ENCODE data around the gene KLK10.

DNA sequence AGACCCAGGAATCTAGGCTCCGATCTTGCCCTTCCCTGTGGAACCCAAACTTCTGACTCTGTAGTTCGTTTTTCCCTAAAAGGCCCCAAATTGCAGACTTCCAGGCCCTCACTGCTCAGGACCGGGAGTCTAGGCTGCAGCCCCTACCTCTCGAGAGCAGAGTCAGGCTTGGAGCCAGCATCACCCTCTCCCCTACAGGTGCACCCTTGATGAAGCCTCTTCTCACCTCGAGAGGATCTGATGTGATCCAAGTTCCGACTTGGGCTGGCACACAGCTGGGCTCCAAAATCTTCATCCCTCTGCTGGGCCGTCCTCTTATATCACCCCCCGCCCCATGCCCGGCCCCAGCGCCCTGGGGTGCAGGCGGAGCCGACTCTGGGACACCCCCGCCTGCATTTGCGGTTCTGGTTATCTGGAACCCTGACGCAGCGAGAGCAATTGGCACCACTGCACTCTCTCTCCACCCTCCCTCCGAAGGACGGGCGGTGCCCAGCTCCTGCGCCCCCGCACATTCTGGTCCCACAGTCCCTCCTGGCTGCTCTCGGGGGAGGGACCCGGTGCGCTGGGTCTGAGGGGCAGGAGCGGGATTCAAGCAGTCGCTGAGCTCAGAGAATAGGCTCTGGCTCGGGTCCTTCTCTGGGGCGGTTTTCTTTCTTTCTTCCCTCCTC lies 35.8 kb downstream of the KLK10 start, which contains the start of gene KLK7:
- TF ChIP-seq ZFX (IDR thresholded peaks at IDR 0.05) (no peak), EZH2 (IDR thresholded peaks at IDR 0.05) (no peak), ATF3 (IDR thresholded peaks at IDR 0.05) (no peak), CTCF (IDR thresholded peaks at IDR 0.05 in 2 of 3, conservative IDR thresholded peaks at IDR 0.05 in 1 of 3; ENCODE audit: borderline replicate concordance in 1 of 3, insufficient read depth in 1 of 3, low read depth in 2 of 3, low read length in 2 of 3) (no peak), ZBTB33 (IDR thresholded peaks at IDR 0.05; ENCODE audit: extremely low read depth, insufficient replicate concordance, low read length) (no peak), POLR2AphosphoS5 (IDR thresholded peaks at IDR 0.05; ENCODE audit: low read depth, low read length) (peak; percentile 26; the same call in 1 of the 2 replicates), CBX3 (IDR thresholded peaks at IDR 0.05; ENCODE audit: low read depth) (no peak), JUND (IDR thresholded peaks at IDR 0.05) (no peak), TCF7L2 (IDR thresholded peaks at IDR 0.05; ENCODE audit: borderline replicate concordance, extremely low read depth, insufficient read depth, insufficient read length) (no peak), SP1 (IDR thresholded peaks at IDR 0.05; ENCODE audit: low read depth) (no peak), CEBPB (IDR thresholded peaks at IDR 0.05; ENCODE audit: low read depth) (no peak), EZH2phosphoT487 (IDR thresholded peaks at IDR 0.05; ENCODE audit: borderline replicate concordance) (no peak)
- TF ChIP-seq, protein P1, sequence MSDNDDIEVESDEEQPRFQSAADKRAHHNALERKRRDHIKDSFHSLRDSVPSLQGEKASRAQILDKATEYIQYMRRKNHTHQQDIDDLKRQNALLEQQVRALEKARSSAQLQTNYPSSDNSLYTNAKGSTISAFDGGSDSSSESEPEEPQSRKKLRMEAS (IDR thresholded peaks at IDR 0.05), result no peak
